SK-N-SH (cell line): ENCODE measurements around the gene LIN7C. TPM values are rescaled to one million over a fixed set of nuclear protein-coding genes. Genes with fewer than 3 reads are reported as not detected.
A peak's percentile ranks its signal among the peaks of the same experiment; 100 is the strongest.

Experiments used
- CTCF ChIA-PET: fragments of 300-600, 350-600 bp; formaldehyde crosslinking; extraction: SDS; loops from one replicate; lab custom pipeline; 2021; lab: Yijun Ruan, JAX
- POLR2A ChIA-PET: fragments of 350-600 bp; sonication (Branson Sonifier 250); formaldehyde crosslinking; extraction: SDS; loops from one replicate; lab custom pipeline; 2020; ENCODE audit warnings: antibody characterized with exemption, inconsistent platforms; lab: Yijun Ruan, JAX
- DNase-seq: peaks from one replicate; pipeline ENCODE4 v3.0.0; 2012
- H2AFZ ChIP-seq: fragments of 200-600 bp; sonication (generic); 2 replicates; pipeline ENCODE4 v1.8.1; 2016; ENCODE audit warnings: antibody characterized with exemption, mild to moderate bottlenecking, low read depth
- H3F3A ChIP-seq: fragments of 200-600 bp; sonication (generic); replicated peaks from 2 replicates; pipeline ENCODE3; 2016; ENCODE audit warnings: antibody characterized with exemption, mild to moderate bottlenecking; ENCODE audit not compliant: insufficient read depth
- H3K27ac ChIP-seq, 2 experiments: fragments of 200-500 bp in 1 of 2; fragments of 200-600 bp in 1 of 2; sonication (Bioruptor generic) in 1 of 2; sonication (generic), shearing (Covaris generic) in 1 of 2; 2 replicates each; pipeline versions ENCODE4 v1.5.1 to v1.6.1; 2014 to 2016; ENCODE audit warnings: low read depth in 2 of 2, inconsistent platforms in 1 of 2, low read length in 1 of 2, mild to moderate bottlenecking in 1 of 2, mixed read lengths in 1 of 2
- H3K27me3 ChIP-seq: fragments of 200-600 bp; sonication (generic), shearing (Covaris generic); 2 replicates; pipeline ENCODE4 v1.6.1; 2016; ENCODE audit warnings: mixed run types; ENCODE audit not compliant: insufficient read depth
- H3K36me3 ChIP-seq, 2 experiments: fragments of 200-500 bp in 1 of 2; fragments of 200-600 bp in 1 of 2; sonication (Bioruptor generic) in 1 of 2; sonication (generic) in 1 of 2; replicated peaks in 1 of 2; 2 replicates each; pipeline versions ENCODE3 to v1.5.1; 2014 to 2016; ENCODE audit warnings: low read length in 1 of 2, mild to moderate bottlenecking in 1 of 2; ENCODE audit not compliant: insufficient read depth in 2 of 2, control insufficient read depth in 1 of 2
- H3K4me1 ChIP-seq, 2 experiments: fragments of 200-500 bp in 1 of 2; fragments of 200-600 bp in 1 of 2; sonication (Bioruptor generic) in 1 of 2; sonication (generic), shearing (Covaris generic) in 1 of 2; 2 replicates each; pipeline versions ENCODE4 v1.5.1 to v1.6.1; 2014 to 2016; ENCODE audit warnings: low read depth in 1 of 2, low read length in 1 of 2, mixed run types in 1 of 2; ENCODE audit not compliant: insufficient read depth in 2 of 2, control insufficient read depth in 1 of 2
- H3K4me2 ChIP-seq: fragments of 200-600 bp; sonication (generic), shearing (Covaris generic); 2 replicates; pipeline ENCODE4 v1.6.1; 2017; ENCODE audit warnings: mixed run types
- H3K4me3 ChIP-seq, 2 experiments: fragments of 200-500 bp in 1 of 2; fragments of 200-600 bp in 1 of 2; sonication (Bioruptor generic) in 1 of 2; sonication (generic), shearing (Covaris generic) in 1 of 2; 2 replicates each; pipeline versions ENCODE4 v1.5.1 to v1.8.1; 2014 to 2016; ENCODE audit warnings: low read depth in 2 of 2, inconsistent platforms in 1 of 2, low read length in 1 of 2, mild to moderate bottlenecking in 1 of 2, mixed read lengths in 1 of 2, moderate library complexity in 1 of 2
- H3K79me2 ChIP-seq: fragments of 200-600 bp; sonication (generic); 2 replicates; pipeline ENCODE4 v1.8.1; 2017; ENCODE audit warnings: mild to moderate bottlenecking; ENCODE audit not compliant: insufficient read depth
- H3K9ac ChIP-seq: fragments of 200-600 bp; sonication (generic); 2 replicates; pipeline ENCODE4 v1.6.1; 2017; ENCODE audit warnings: mixed run types
- H3K9me2 ChIP-seq: fragments of 200-600 bp; sonication (generic); 2 replicates; pipeline ENCODE4 v1.6.1; 2017; ENCODE audit warnings: mixed run types
- H3K9me3 ChIP-seq: fragments of 200-600 bp; sonication (generic); 2 replicates; pipeline ENCODE4 v1.6.1; 2017; ENCODE audit warnings: mixed run types, mild to moderate bottlenecking, moderate library complexity
- H4K20me1 ChIP-seq: fragments of 200-600 bp; sonication (generic); 2 replicates; pipeline ENCODE4 v1.6.1; 2017; ENCODE audit warnings: mild to moderate bottlenecking, mixed run types; ENCODE audit not compliant: insufficient read depth
- CHD2 ChIP-seq: fragments of 150-350 bp; IDR thresholded peaks from 2 replicates; pipeline ENCODE4 v1.6.1; 2018; ENCODE audit warnings: low read length; ENCODE audit not compliant: partially characterized antibody
- FOXJ3 ChIP-seq: sonication (generic); formaldehyde crosslinking; IDR thresholded peaks from 2 replicates; pipeline ENCODE4 v1.5.1; 2020; ENCODE audit warnings: mild to moderate bottlenecking, missing genetic modification reagents
- GATA2 ChIP-seq: sonication (generic); formaldehyde crosslinking; IDR thresholded peaks from 2 replicates; pipeline ENCODE4 v1.5.0; 2020; ENCODE audit warnings: mild to moderate bottlenecking, missing genetic modification reagents
- IRF3 ChIP-seq: fragments of 150-350 bp; IDR thresholded peaks from 2 replicates; pipeline ENCODE4 v1.6.1; 2016; ENCODE audit warnings: mild to moderate bottlenecking, low read depth, low read length
- JUND ChIP-seq: IDR thresholded peaks from 2 replicates; pipeline ENCODE4 v1.4.0; 2012
- MEF2A ChIP-seq: IDR thresholded peaks from 2 replicates; pipeline ENCODE4 v1.4.0; 2012; ENCODE audit warnings: low read depth, borderline replicate concordance
- NRF1 ChIP-seq: IDR thresholded peaks from 2 replicates; pipeline ENCODE4 v1.6.1; 2012; ENCODE audit warnings: low read depth, mild to moderate bottlenecking, low read length
- PBX3 ChIP-seq: IDR thresholded peaks from 2 replicates; pipeline ENCODE4; 2012
- REST ChIP-seq: IDR thresholded peaks from 2 replicates; pipeline ENCODE4 v1.6.1; 2012; ENCODE audit warnings: mild to moderate bottlenecking, low read depth, low read length, moderate library complexity
- RFX5 ChIP-seq: IDR thresholded peaks from 2 replicates; pipeline ENCODE4 v1.6.1; 2012; ENCODE audit warnings: mild to moderate bottlenecking, improper control_type of control experiment, low read length
- TAF1 ChIP-seq: IDR thresholded peaks from 2 replicates; pipeline ENCODE4 v1.6.1; 2012; ENCODE audit warnings: low read depth, mild to moderate bottlenecking, low read length, moderate library complexity, borderline replicate concordance
- TCF12 ChIP-seq: IDR thresholded peaks from 2 replicates; pipeline ENCODE4 v1.4.0; 2012
- USF1 ChIP-seq: IDR thresholded peaks from 2 replicates; pipeline ENCODE4 v1.4.0; 2012; ENCODE audit warnings: low read depth, borderline replicate concordance
- USF2 ChIP-seq: fragments of 150-350 bp; IDR thresholded peaks from 2 replicates; pipeline ENCODE4 v1.6.1; 2017; ENCODE audit warnings: antibody characterized with exemption, low read length, low read depth, borderline replicate concordance
- WGBS: methylation state at CpG from one replicate; pipeline ENCODE4 v1.1.6; 2017; ENCODE audit warnings: low lambda C conversion rate; 5-methylcytosine and 5-hydroxymethylcytosine counted together
- polyA plus RNA-seq, 3 experiments: library from polyadenylated mRNA; depleted of rRNA; stranded (reverse); fragments of >200 nt; gene quantifications; 2 replicates each; pipeline ENCODE4 v1.2.3, GENCODE V29; 2012

LIN7C gene
- polyA plus RNA-seq, 1 of the 3 experiments (the other 2 are of a cell fraction), result 7.3 TPM

GRCh38 chr11:27464289-27464696 lies 42.3 kb downstream of the LIN7C start:
- ChIA-PET CTCF (interaction anchor here (1.4 to 2.1 kb wide), 3 partner anchors 15 to 38 kb away, joined by 3 to 7 read pairs (median 4); no protein-coding TSS in a partner anchor), POLR2A (interaction anchor here (0.6 kb wide), 1 partner anchor 31 kb away, joined by 3 read pairs; no protein-coding TSS in a partner anchor)
- Histone ChIP-seq H3K4me2 (no peak overlapping the region), H3K27me3 (no peaks in the 10 kb centered on the region), H3K79me2 (peaks cover 36% of the 10 kb centered on the region), H2AFZ (no peak overlapping the region), H3K27ac (no peak overlapping the region), H3K4me1 (peaks cover 0 to 50% of the 10 kb centered on the region in 2 experiments; a peak in 3 of 4 replicates), H3K9me2 (no peaks in the 10 kb centered on the region), H3F3A (no peaks in the 10 kb centered on the region), H4K20me1 (no peaks in the 10 kb centered on the region), H3K36me3 (no peaks in the 10 kb centered on the region), H3K4me3 (no peak overlapping the region), H3K9me3 (no peaks in the 10 kb centered on the region), H3K9ac (no peak overlapping the region)
- no peak for TF ChIP-seq REST
- no peak for TF ChIP-seq CHD2
- TF ChIP-seq NRF1, result no peak
- TF ChIP-seq GATA2 (CRISPR knock-in tag), result no peak
- no peak for TF ChIP-seq RFX5
- no peak for TF ChIP-seq TAF1
- no peak for TF ChIP-seq TCF12
- no peak for TF ChIP-seq USF2
- no peak for TF ChIP-seq MEF2A
- TF ChIP-seq IRF3, result no peak
- TF ChIP-seq JUND, result no peak
- no peak for DNase-seq
- 88% methylated on average over 2 of the region's 2 CpGs for WGBS

GRCh38 chr11:27462543-27462942 lies 44.0 kb downstream of the LIN7C start:
- 74% methylated on average over 5 of the region's 5 CpGs for WGBS
- H3K36me3 ChIP-seq, result no peaks in the 10 kb centered on the region
- no peak overlapping the region for H3K4me2 ChIP-seq
- no peak for DNase-seq
- ChIA-PET POLR2A (no interaction called here), CTCF (interaction anchor here (3.2 kb wide), 1 partner anchor 23 kb away, joined by 9 read pairs; no protein-coding TSS in a partner anchor)
- no peak overlapping the region for H3K27ac ChIP-seq
- TF ChIP-seq PBX3, result 0 out of 2 replicates have a peak, but pooled peaks have one; percentile 5
- TF ChIP-seq FOXJ3 (CRISPR knock-in tag), result no peak
- TF ChIP-seq USF1, result no peak
- H2AFZ ChIP-seq, result no peak overlapping the region
- no peak overlapping the region for H3K4me3 ChIP-seq
- H3K9ac ChIP-seq, result no peak overlapping the region
- H3K79me2 ChIP-seq, result peaks cover 36% of the 10 kb centered on the region
- H3K4me1 ChIP-seq, result peaks cover 0 to 43% of the 10 kb centered on the region in 2 experiments; a peak in 2 of 4 replicates
- no peaks in the 10 kb centered on the region for H3K9me3 ChIP-seq
- no peaks in the 10 kb centered on the region for H3K9me2 ChIP-seq
- no peaks in the 10 kb centered on the region for H3K27me3 ChIP-seq
- no peaks in the 10 kb centered on the region for H4K20me1 ChIP-seq
- no peaks in the 10 kb centered on the region for H3F3A ChIP-seq
